GM12892 (cell line): ENCODE data around the gene TMEM184A.

Experiments used
- POLR2A ChIP-seq: IDR thresholded peaks from 2 replicates; pipeline ENCODE4 v1.6.1; 2011; ENCODE audit warnings: low read depth, low read length, control low read depth
- POLR2AphosphoS5 ChIP-seq: IDR thresholded peaks from 2 replicates; pipeline ENCODE4 v1.6.1; 2011; ENCODE audit warnings: low read depth, low read length, control low read depth
- TAF1 ChIP-seq: IDR thresholded peaks from 2 replicates; pipeline ENCODE4 v1.6.1; 2011; ENCODE audit warnings: low read depth, mild to moderate bottlenecking, control low read depth, low read length, borderline replicate concordance

- TF ChIP-seq POLR2AphosphoS5 (no peak), POLR2A (no peak), TAF1 (no peak)
These were observed 13.4 kb upstream of the TMEM184A start for GRCh38 chr7:1569440-1569832.
